ENCODE results near the gene TSC22D1.

DNA sequence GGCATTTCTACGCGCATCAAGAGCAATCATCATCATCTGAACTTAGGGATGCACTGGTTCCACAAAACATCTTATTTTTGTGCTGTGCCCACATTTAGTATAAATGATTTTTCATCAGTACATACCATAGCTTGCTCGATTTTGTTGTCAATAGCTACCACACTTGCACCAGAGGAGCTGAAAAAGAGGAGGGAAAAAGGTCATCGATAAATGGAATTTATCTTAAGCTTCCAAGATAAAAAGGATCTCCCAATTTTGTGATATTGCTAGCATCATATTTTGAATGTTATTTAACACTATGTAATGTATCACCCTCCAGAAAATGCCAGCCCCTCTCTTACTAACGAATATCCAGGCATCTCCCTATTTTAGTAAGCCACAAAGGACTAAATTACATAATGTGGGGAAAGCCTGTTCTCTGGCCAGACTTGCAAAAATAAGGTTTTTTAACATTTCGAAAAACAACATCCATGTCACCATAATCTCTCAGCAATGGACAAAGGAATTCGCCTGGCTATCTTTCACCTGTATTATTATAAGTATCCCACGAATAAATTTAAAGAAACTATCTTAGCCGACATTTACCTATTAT, 140.1 kb downstream of the TSC22D1 start:
- TF ChIP-seq CTCF (conservative IDR thresholded peaks at IDR 0.05; ENCODE audit: low read length) (no peak), EZH2phosphoT487 (IDR thresholded peaks at IDR 0.05; ENCODE audit: borderline replicate concordance, low read depth, low read length) (no peak)
